OCI-LY3 (cell line): ENCODE measurements around the gene ABLIM3.
A peak's percentile ranks its signal among the peaks of the same experiment; 100 is the strongest.

ENCODE experiments used
- H2AFZ ChIP-seq: fragments of 200-600, 300-600 bp; shearing (Covaris generic); 2 replicates; pipeline ENCODE4 v1.6.0; 2014; ENCODE audit warnings: antibody characterized with exemption, low read depth, low read length
- H3K27ac ChIP-seq: fragments of 200-600, 300-600 bp; sonication (generic); 2 replicates; pipeline ENCODE4 v1.5.1; 2014; ENCODE audit warnings: mild to moderate bottlenecking, low read length, moderate library complexity, mixed read lengths
- H3K27me3 ChIP-seq: fragments of 200-600, 300-600 bp; sonication (generic); 2 replicates; pipeline ENCODE4 v1.6.1; 2014; ENCODE audit warnings: low read depth, low read length, mixed read lengths
- H3K36me3 ChIP-seq: fragments of 200-600, 300-600 bp; sonication (generic); replicated peaks from 2 replicates; pipeline ENCODE3; 2014; ENCODE audit warnings: low read depth, low read length, mixed read lengths
- H3K4me1 ChIP-seq: fragments of 300-600, 200-600 bp; sonication (generic); 2 replicates; pipeline ENCODE4 v1.6.1; 2014; ENCODE audit warnings: low read length, mixed read lengths
- H3K4me2 ChIP-seq: fragments of 200-600, 300-600 bp; sonication (generic); 2 replicates; pipeline ENCODE4 v1.6.1; 2014; ENCODE audit warnings: low read length, mixed read lengths
- H3K4me3 ChIP-seq: fragments of 300-600, 200-600 bp; sonication (generic); 2 replicates; pipeline ENCODE4 v1.5.1; 2014; ENCODE audit warnings: antibody characterized with exemption, mild to moderate bottlenecking, low read length, moderate library complexity
- H3K79me2 ChIP-seq: fragments of 300-600, 200-600 bp; shearing (Covaris generic); 2 replicates; pipeline ENCODE4 v1.6.1; 2014; ENCODE audit warnings: mild to moderate bottlenecking, low read length, mixed read lengths
- H3K9ac ChIP-seq: fragments of 300-600, 200-600 bp; shearing (Covaris generic); 2 replicates; pipeline ENCODE4 v1.6.0; 2014; ENCODE audit warnings: mild to moderate bottlenecking, low read length, moderate library complexity
- H3K9me3 ChIP-seq: fragments of 200-600, 300-600 bp; shearing (Covaris generic); 2 replicates; pipeline ENCODE4 v1.6.1; 2014; ENCODE audit warnings: low read length, mixed read lengths; ENCODE audit not compliant: insufficient read depth
- H4K20me1 ChIP-seq: fragments of 200-600, 300-600 bp; sonication (generic); 2 replicates; pipeline ENCODE4 v1.6.1; 2016; ENCODE audit warnings: low read length, mixed read lengths; ENCODE audit not compliant: insufficient read depth
- CTCF ChIP-seq: fragments of 200-600, 300-600 bp; sonication (generic); IDR thresholded peaks from 2 replicates; pipeline ENCODE4 v1.5.1; 2014; ENCODE audit warnings: antibody characterized with exemption, low read length, low read depth
- EZH2phosphoT487 ChIP-seq: fragments of 200-600 bp; shearing (Covaris generic); IDR thresholded peaks from 2 replicates; pipeline ENCODE4 v1.6.1; 2018; ENCODE audit warnings: antibody characterized with exemption, mixed run types, low read depth

The ABLIM3 gene

GRCh38 chr5:149262315-149262714 lies 121.0 kb downstream of the ABLIM3 start:
- TF ChIP-seq EZH2phosphoT487, result no peak
- TF ChIP-seq CTCF, result no peak
- H3K9ac ChIP-seq, result no peak overlapping the region
- H3K4me1 ChIP-seq, result no peaks in the 10 kb centered on the region
- no peaks in the 10 kb centered on the region for H3K36me3 ChIP-seq
- no peak overlapping the region for H3K4me2 ChIP-seq
- no peaks in the 10 kb centered on the region for H3K79me2 ChIP-seq
- H4K20me1 ChIP-seq, result no peaks in the 10 kb centered on the region
- peaks cover 7% of the 10 kb centered on the region; the same call in 1 of the 2 replicates for H3K27me3 ChIP-seq
- no peak overlapping the region for H3K4me3 ChIP-seq
- no peak overlapping the region for H2AFZ ChIP-seq
- no peak overlapping the region for H3K27ac ChIP-seq
- H3K9me3 ChIP-seq, result no peaks in the 10 kb centered on the region

GRCh38 chr5:149264439-149265067 lies 123.3 kb downstream of the ABLIM3 start:
- peaks cover 7% of the 10 kb centered on the region; the same call in 1 of the 2 replicates for H3K27me3 ChIP-seq
- no peaks in the 10 kb centered on the region for H4K20me1 ChIP-seq
- H2AFZ ChIP-seq, result no peak overlapping the region
- TF ChIP-seq EZH2phosphoT487 (no peak), CTCF (peak; percentile 47)
- H3K4me1 ChIP-seq, result no peaks in the 10 kb centered on the region
- H3K9me3 ChIP-seq, result no peaks in the 10 kb centered on the region
- no peak overlapping the region for H3K4me3 ChIP-seq
- no peak overlapping the region for H3K27ac ChIP-seq
- no peaks in the 10 kb centered on the region for H3K79me2 ChIP-seq
- no peaks in the 10 kb centered on the region for H3K36me3 ChIP-seq
- no peak overlapping the region for H3K4me2 ChIP-seq
- H3K9ac ChIP-seq, result no peak overlapping the region

GRCh38 chr5:149265068-149265465 lies 123.8 kb downstream of the ABLIM3 start:
- H3K27ac ChIP-seq, result no peak overlapping the region
- no peaks in the 10 kb centered on the region for H3K36me3 ChIP-seq
- H4K20me1 ChIP-seq, result no peaks in the 10 kb centered on the region
- H3K4me3 ChIP-seq, result no peak overlapping the region
- no peak overlapping the region for H2AFZ ChIP-seq
- H3K79me2 ChIP-seq, result no peaks in the 10 kb centered on the region
- no peak overlapping the region for H3K4me2 ChIP-seq
- TF ChIP-seq CTCF, result no peak
- H3K4me1 ChIP-seq, result no peaks in the 10 kb centered on the region
- H3K9ac ChIP-seq, result no peak overlapping the region
- no peaks in the 10 kb centered on the region for H3K9me3 ChIP-seq
- peaks cover 3% of the 10 kb centered on the region; the same call in 1 of the 2 replicates for H3K27me3 ChIP-seq

GRCh38 chr5:149265597-149265996 lies 124.3 kb downstream of the ABLIM3 start:
- no peak overlapping the region for H3K9ac ChIP-seq
- H2AFZ ChIP-seq, result no peak overlapping the region
- no peak overlapping the region for H3K4me3 ChIP-seq
- no peaks in the 10 kb centered on the region for H4K20me1 ChIP-seq
- no peak overlapping the region for H3K4me2 ChIP-seq
- no peaks in the 10 kb centered on the region for H3K27me3 ChIP-seq
- TF ChIP-seq CTCF (peak; percentile 11; the same call in 1 of the 2 replicates), EZH2phosphoT487 (no peak)
- no peaks in the 10 kb centered on the region for H3K9me3 ChIP-seq
- no peaks in the 10 kb centered on the region for H3K4me1 ChIP-seq
- no peak overlapping the region for H3K27ac ChIP-seq
- no peaks in the 10 kb centered on the region for H3K36me3 ChIP-seq
- H3K79me2 ChIP-seq, result no peaks in the 10 kb centered on the region
